ENCODE results near the gene C1QTNF12.

C1QTNF12 gene

GRCh38 chr1:1246577-1247340 is at the start of gene C1QTNF12:
Gene C1QTNF12, minus strand, starts transcription at chr1:1246722. Its CDS starts 32 bp downstream, at chr1:1246690.
- in situ Hi-C loops (cut with HindIII; ENCODE audit: low sequenced_read_pairs) = no loop called here
- no peak within 1 kb of the TSS for H3K4me3 ChIP-seq (ENCODE audit: low read depth, low read length)
- no peak for DNase-seq (ENCODE audit: low read depth)
- TF ChIP-seq CTCF (IDR thresholded peaks at IDR 0.05; ENCODE audit: low read depth, low read length, missing control alignments) = no peak

GRCh38 chr1:1295154-1295923 is 48.8 kb upstream of the C1QTNF12 start:
- no peak overlapping the region for H3K4me3 ChIP-seq (ENCODE audit: low read depth, low read length)
- in situ Hi-C loops (cut with HindIII; ENCODE audit: low sequenced_read_pairs) = loop anchor here (25.0 kb wide), 1 partner anchor 158 kb away; no protein-coding TSS in a partner anchor
- no peak for DNase-seq (ENCODE audit: low read depth)
- no peak for TF ChIP-seq CTCF (IDR thresholded peaks at IDR 0.05; ENCODE audit: low read depth, low read length, missing control alignments)

- TF ChIP-seq CTCF (IDR thresholded peaks at IDR 0.05; ENCODE audit: low read depth, low read length, missing control alignments) = no peak
- DNase-seq (ENCODE audit: low read depth) = no peak
- no peak overlapping the region for H3K4me3 ChIP-seq (ENCODE audit: low read depth, low read length)
- in situ Hi-C loops (cut with HindIII; ENCODE audit: low sequenced_read_pairs) = loop anchor here (25.0 kb wide), 1 partner anchor 157 kb away; no protein-coding TSS in a partner anchor
These were observed 47.8 kb upstream of the C1QTNF12 start for GRCh38 chr1:1294250-1294890.

GRCh38 chr1:1293263-1294249 is 47.0 kb upstream of the C1QTNF12 start:
- TF ChIP-seq CTCF (IDR thresholded peaks at IDR 0.05; ENCODE audit: low read depth, low read length, missing control alignments) = no peak
- in situ Hi-C loops (cut with HindIII; ENCODE audit: low sequenced_read_pairs) = loop anchor here (25.0 kb wide), 1 partner anchor 156 kb away; no protein-coding TSS in a partner anchor
- H3K4me3 ChIP-seq (ENCODE audit: low read depth, low read length) = no peak overlapping the region
- DNase-seq (ENCODE audit: low read depth) = no peak

- in situ Hi-C loops (cut with HindIII; ENCODE audit: low sequenced_read_pairs) = loop anchor here (25.0 kb wide), 1 partner anchor 156 kb away; no protein-coding TSS in a partner anchor
- no peak for TF ChIP-seq CTCF (IDR thresholded peaks at IDR 0.05; ENCODE audit: low read depth, low read length, missing control alignments)
- no peak for DNase-seq (ENCODE audit: low read depth)
- no peak overlapping the region for H3K4me3 ChIP-seq (ENCODE audit: low read depth, low read length)
These were observed 46.3 kb upstream of the C1QTNF12 start for GRCh38 chr1:1292851-1293250.

Data from astrocyte of the cerebellum (primary cell).